Activated CD4-positive, CD25-positive, alpha-beta regulatory T cell treated with anti-CD3 and anti-CD28 coated beads, Interleukin-2, amount 50 U/mL, for 16 hours (primary cell): Measurements from ENCODE around the gene FBXL7.

Source experiments
- DNase-seq: peaks from one replicate; pipeline ENCODE4 v3.0.0-alpha.2; 2020; ENCODE audit warnings: low read depth, low spot score

FBXL7 gene

DNA sequence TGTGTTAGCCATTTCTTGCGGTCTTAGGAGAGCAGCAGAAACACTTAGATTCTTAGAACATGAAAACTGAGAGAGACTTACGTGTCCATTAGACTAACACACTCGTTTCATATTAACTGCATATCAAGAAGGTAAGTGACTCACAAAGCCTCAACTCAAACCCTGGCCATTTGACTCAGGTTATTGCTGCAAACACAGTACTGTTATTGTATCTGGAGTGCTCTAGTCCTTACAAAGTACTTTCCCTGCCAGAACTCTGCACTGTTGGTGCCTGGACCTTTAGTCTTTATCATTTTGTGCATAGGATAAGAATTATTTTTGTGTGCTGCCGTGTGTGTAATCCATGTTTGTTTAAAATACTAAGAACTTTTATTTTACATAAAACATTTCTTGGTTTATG is 155.7 kb downstream of the FBXL7 start:
- DNase-seq, result no peak

GRCh38 chr5:15664961-15665360 is 165.0 kb downstream of the FBXL7 start:
- no peak for DNase-seq

DNA sequence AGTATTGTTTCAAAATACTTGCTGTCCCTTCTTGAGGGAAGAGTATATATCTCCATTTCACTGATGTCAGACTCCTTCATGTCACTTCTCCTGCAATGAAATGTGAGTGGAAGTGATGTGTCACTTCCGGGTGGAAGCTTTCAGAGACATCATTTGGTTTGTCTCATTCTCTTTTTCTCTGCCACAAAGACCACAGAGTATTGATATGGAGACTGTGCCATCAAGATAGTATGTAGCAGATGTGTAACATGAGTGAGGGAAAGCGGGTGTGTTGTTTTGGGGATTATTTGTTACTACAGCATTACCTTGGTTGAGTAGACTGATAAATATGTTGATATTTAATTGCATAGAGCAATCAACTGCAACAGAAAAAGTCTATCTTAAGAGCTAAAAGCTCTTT is 169.8 kb downstream of the FBXL7 start:
- DNase-seq, result no peak

DNA sequence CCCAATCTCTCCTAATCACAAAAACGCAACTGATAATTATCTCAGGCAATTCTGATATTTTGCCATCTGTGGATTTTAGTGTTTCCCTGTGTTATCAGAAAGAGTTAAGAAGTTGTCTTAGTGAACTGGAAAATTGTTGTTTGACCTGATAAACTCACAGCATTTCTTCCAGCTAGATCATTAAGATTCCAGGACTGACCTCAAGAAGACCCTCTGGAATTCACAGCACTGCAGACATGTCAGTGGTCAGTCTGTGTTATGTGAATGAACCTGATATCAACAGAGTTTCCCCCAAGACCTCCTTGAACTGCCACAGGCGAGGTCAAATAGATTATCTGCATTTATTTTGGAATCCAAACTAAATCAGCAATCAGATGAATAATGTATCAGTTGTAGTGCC is 174.7 kb downstream of the FBXL7 start:
- no peak for DNase-seq

GRCh38 chr5:15676591-15676990 is 176.6 kb downstream of the FBXL7 start:
- no peak for DNase-seq

DNA sequence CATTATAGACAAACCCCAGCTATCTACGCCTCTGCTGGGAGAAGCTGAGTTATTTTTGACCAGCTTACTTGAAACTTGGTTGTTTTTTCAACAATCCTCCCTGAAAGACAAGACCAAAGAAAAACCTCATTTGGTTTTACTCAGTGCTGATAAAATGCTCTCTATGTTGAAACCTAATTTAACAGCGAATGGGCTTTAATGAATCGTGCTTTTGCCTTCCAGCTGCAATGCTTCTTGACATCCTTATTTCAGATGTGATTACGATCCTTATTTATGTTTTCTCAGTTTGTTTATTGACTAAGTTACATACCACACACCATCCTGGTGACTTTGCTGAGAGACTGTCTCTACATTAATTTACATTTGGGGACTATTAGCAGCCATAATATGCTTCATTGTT is 179.2 kb downstream of the FBXL7 start:
- no peak for DNase-seq

GRCh38 chr5:15680455-15680854 is 180.5 kb downstream of the FBXL7 start:
- DNase-seq, result no peak

- no peak for DNase-seq
These were observed 182.1 kb downstream of the FBXL7 start for GRCh38 chr5:15682122-15682521.

- no peak for DNase-seq
These were observed 182.6 kb downstream of the FBXL7 start for GRCh38 chr5:15682566-15682965.

- DNase-seq, result no peak
These were observed 183.4 kb downstream of the FBXL7 start for GRCh38 chr5:15683332-15683731.

DNA sequence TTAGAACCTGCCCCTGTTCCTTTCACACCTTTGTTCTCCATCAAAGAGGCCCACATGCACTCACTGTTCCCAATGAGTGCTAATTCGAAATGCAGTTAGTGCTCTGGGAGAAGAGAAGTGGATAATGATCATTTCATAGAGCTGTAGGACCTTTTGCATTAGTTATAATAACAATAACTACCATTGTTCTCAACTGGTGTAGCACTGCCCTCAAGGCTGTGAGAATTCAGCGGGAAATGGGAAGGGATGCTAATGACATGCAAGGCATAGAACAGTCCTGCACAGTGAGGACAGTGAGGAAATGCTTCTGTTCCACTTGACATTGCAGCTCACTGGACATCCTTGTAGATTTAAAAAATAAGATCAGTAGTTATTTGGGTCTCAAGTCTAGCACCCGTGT is 187.4 kb downstream of the FBXL7 start:
- DNase-seq, result no peak

GRCh38 chr5:15689836-15690235 is 189.9 kb downstream of the FBXL7 start:
- no peak for DNase-seq

DNA sequence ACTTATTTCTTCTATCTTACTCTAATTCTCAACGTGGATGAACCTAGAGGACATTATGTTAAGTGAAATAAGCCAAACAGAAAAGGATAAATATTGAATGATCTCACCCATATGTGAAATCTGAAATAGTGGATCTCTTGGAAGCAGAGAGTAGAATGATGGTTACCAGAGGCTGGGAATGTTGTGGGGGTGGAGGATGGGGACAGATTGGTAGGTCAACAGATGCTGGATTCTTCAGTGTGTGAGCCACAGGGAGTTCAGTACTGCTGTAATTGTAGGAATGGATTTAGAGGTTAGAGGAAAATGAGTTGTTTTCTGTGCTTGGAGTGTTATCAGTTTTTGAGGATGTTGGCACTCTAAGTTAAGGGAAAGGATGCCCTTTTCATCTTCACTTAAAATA is 190.6 kb downstream of the FBXL7 start:
- no peak for DNase-seq

DNA sequence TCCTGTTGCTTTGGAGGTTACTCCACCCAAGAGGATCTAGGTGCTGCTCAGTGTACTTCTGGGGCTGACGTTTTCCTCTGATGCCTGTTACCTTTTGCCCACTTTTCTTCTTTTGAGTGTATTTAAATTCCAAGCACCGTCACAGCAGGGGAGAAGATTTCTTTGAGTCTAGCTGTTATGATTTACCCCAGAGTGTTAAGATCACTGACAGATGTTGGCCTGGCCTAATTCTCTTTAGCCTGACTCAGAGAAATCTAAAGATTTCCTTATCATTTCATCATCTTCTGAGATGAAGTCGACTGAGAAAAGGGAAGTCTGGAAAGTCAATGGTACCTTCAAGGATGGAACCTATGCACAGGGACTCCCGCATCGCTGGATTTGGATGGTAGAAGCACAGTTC is 191.5 kb downstream of the FBXL7 start:
- DNase-seq, result no peak

DNA sequence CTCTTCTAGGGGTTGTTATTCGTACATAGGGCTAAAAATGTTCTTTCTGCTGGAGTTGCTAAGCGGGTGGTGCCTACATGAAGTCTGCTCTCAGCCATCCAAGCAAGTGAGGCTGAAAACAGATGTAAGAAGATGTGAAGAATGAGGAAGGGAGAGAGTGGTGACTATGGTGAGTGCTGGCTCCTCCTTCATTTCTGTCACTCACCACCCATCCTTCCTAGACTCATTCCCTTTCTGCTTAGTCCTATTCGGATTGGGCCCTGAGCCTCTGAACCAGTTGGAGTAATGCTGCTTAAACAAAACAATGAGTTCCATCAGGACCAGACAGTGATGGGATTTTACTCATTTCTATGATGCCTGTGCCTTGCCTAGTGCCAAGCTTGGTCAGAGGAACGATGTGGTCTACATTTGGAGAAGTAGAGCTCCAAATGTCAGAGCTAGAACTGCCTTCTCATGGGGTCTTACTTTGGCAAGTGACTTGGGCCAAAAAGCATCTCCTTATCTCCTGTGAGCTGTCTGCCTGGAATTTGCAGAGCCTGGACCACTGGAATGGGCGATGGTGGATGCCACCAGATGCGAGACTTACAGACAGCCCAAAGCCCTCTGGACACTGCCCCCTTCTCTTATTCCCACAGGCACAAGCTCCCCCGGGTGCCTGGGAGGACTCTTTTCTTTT is 192.9 kb downstream of the FBXL7 start:
- DNase-seq, result no peak

- DNase-seq, result no peak
These were observed 193.4 kb downstream of the FBXL7 start for GRCh38 chr5:15693382-15693728.

DNA sequence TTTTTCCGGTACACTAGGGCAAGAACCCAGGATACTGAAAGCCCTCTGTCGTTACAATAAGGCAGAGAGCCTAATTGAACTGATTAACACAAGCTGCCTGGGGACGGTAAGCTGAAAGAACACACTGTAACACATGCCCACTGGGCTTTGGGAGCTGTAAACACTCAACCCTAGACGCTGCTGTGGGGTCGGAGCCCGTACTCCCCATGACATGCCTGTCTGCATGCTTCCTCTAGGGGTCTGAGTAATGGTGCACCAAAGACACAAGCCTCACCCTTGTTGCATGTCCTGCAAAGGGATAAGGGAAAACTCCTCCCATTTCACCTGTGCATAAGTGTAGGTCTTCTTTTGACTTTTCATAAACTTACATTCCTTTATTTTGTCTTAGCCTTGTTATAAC is 194.0 kb downstream of the FBXL7 start:
- DNase-seq, result no peak

- DNase-seq, result no peak
These were observed 194.8 kb downstream of the FBXL7 start for GRCh38 chr5:15694696-15695214.

DNA sequence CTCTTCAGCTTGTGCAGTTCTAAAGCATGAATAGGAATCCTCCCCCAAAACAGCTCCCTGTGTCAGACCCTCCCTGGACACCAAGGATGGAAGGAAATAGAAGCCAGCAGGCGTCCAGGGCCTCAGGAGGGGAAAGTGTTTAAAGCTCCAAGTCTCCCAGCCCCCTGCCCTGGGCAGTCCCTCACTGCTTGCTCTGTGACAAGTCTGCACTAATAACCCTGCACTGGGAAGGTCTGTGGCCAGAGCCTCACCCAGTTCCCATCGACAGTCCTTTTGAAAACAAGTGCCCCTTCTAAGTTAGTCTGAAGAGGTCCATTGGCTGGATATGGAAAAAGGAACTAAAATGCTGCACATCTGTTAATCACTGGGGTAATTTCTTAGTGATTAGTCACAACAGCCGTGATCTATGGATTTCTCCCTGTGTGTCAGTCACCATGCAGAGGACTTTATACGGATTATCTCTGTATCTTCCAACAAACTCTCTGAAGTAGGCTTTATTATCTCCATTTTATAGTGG is 195.3 kb downstream of the FBXL7 start:
- DNase-seq, result no peak

DNA sequence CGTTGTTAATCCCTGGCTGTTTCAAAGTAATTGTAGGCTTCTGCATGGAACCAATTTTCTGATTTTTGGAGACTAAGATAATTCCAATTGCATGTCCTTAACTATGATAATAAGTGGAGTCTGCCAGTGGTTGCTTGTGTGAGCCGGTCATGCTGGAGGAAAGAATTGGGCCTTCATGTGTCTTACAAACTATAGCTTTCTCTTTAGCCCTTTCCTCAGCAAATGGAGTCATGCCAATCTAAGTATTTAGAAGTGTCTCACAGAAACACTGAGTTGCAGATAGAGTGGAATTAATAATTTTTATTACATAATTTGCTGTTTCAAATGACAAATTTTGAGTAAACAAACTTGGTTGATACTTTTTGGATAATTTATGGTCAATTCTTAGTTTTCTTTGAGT is 200.4 kb downstream of the FBXL7 start:
- DNase-seq, result no peak

DNA sequence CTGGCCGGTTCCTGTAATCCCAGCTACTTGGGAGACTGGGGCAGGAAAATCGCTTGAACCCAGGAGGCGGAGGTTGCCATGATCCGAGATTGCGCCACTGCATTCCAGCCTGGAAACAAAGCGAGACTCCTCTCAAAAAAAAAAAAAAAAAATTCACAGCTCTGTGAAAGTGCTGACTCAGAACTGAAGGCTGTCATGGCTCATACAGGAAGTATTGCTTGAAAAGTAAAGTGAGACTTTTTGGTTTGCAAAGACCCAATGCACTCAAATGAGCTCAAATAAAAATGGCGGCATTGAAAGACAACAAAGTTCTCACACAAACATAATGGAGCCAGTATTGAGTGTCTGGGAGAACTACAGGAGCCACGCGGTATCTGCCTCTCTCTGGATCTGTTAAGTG is 202.1 kb downstream of the FBXL7 start:
- no peak for DNase-seq

GRCh38 chr5:15703901-15704300 is 203.9 kb downstream of the FBXL7 start:
- DNase-seq, result no peak

DNA sequence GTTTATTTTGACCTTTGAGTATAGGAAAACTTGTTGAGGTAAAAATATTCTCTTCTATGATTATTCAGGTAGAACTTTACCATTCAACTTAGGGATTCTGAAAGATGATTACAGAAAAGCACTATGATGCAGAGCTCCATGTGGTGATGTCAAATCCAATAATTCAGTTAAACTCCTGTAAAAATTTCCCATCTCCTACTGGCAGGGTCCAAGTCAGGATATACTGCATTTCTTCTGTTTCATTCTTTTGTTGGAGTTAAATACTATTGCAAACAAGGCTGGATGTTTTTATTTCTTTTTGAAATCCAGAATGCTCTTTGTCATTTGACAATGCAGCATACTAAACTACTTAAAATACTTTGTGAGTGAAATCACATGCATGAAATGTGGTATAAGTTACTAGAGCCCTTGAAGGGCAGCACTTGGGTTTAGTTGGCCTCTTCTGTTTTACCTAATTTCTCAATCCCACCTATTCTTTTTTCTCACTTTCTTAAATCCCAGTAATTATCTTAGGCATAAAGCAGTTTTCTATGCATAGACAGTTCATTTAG is 204.5 kb downstream of the FBXL7 start:
- DNase-seq, result no peak

- DNase-seq, result no peak
These were observed 207.7 kb downstream of the FBXL7 start for GRCh38 chr5:15707631-15708030.
